HepG2 (cell line): ENCODE data around the gene SLC22A23. TPM values are rescaled to one million over a fixed set of nuclear protein-coding genes. Genes with fewer than 3 reads are reported as not detected.

ENCODE experiments used
- BRCA1 ChIP-seq: sonication (generic); formaldehyde crosslinking; IDR thresholded peaks from 2 replicates; pipeline ENCODE4 v1.4.0; 2020; ENCODE audit warnings: missing genetic modification reagents
- EED ChIP-seq: sonication (generic); formaldehyde crosslinking; IDR thresholded peaks from 2 replicates; pipeline ENCODE4 v1.5.0; 2020; ENCODE audit warnings: mild to moderate bottlenecking, missing genetic modification reagents
- KAT7 ChIP-seq: IDR thresholded peaks from 2 replicates; pipeline ENCODE4 v1.6.1; 2018; ENCODE audit warnings: borderline replicate concordance, missing compliant biosample characterization
- PBX2 ChIP-seq: IDR thresholded peaks from 2 replicates; pipeline ENCODE4 v1.6.1; 2016; ENCODE audit warnings: control low read depth
- PREB ChIP-seq: sonication (generic); formaldehyde crosslinking; IDR thresholded peaks from 2 replicates; pipeline ENCODE4 v1.4.0; 2020; ENCODE audit warnings: missing genetic modification reagents
- RARG ChIP-seq: sonication (generic); formaldehyde crosslinking; IDR thresholded peaks from 2 replicates; pipeline ENCODE4 v1.4.0; 2020; ENCODE audit warnings: low read depth, mild to moderate bottlenecking, missing genetic modification reagents
- RBFOX2 ChIP-seq: fragments of 200-400 bp; formaldehyde crosslinking; IDR thresholded peaks from 2 replicates; pipeline ENCODE4 v1.6.1; 2017; ENCODE audit warnings: low read depth, mild to moderate bottlenecking, low read length
- SETDB1 ChIP-seq: sonication (generic); formaldehyde crosslinking; IDR thresholded peaks from 2 replicates; pipeline ENCODE4 v1.5.1; 2020; ENCODE audit warnings: missing genetic modification reagents, mild to moderate bottlenecking, borderline replicate concordance
- SP5 ChIP-seq: IDR thresholded peaks from 2 replicates; pipeline ENCODE4 v1.6.1; 2016; ENCODE audit warnings: low read depth, borderline replicate concordance
- TMF1 ChIP-seq: sonication (generic); formaldehyde crosslinking; IDR thresholded peaks from 2 replicates; pipeline ENCODE4 v1.8.1; 2022; ENCODE audit warnings: low read depth, missing genetic modification reagents
- ZBTB1 ChIP-seq: sonication (generic); formaldehyde crosslinking; IDR thresholded peaks from 2 replicates; pipeline ENCODE4 v1.4.0; 2020; ENCODE audit warnings: missing genetic modification reagents, borderline replicate concordance
- ZBTB10 ChIP-seq: sonication (generic); formaldehyde crosslinking; IDR thresholded peaks from 2 replicates; pipeline ENCODE4 v1.4.0; 2020; ENCODE audit warnings: missing genetic modification reagents, borderline replicate concordance
- ZBTB46 ChIP-seq: sonication (generic); formaldehyde crosslinking; IDR thresholded peaks from 2 replicates; pipeline ENCODE4 v1.4.0; 2020; ENCODE audit warnings: mild to moderate bottlenecking, missing genetic modification reagents, borderline replicate concordance
- ZNF18 ChIP-seq: sonication (generic); formaldehyde crosslinking; IDR thresholded peaks from 2 replicates; pipeline ENCODE4 v1.8.0; 2022; ENCODE audit warnings: mild to moderate bottlenecking, missing genetic modification reagents; ENCODE audit not compliant: insufficient replicate concordance
- ZNF263 ChIP-seq: sonication (generic); formaldehyde crosslinking; IDR thresholded peaks from 2 replicates; pipeline ENCODE4 v1.4.0; 2020; ENCODE audit warnings: missing genetic modification reagents
- ZNF513 ChIP-seq: sonication (generic); formaldehyde crosslinking; conservative IDR thresholded peaks from 2 replicates; pipeline ENCODE4 v1.5.0; 2020; ENCODE audit warnings: missing genetic modification reagents
- ZNF616 ChIP-seq: sonication (generic); formaldehyde crosslinking; IDR thresholded peaks from 2 replicates; pipeline ENCODE4 v1.5.0; 2020; ENCODE audit warnings: low read depth, mild to moderate bottlenecking, missing genetic modification reagents
- ZNF746 ChIP-seq: sonication (generic); formaldehyde crosslinking; IDR thresholded peaks from 2 replicates; pipeline ENCODE4 v1.8.0; 2022; ENCODE audit warnings: mild to moderate bottlenecking, missing genetic modification reagents
- polyA plus RNA-seq, 8 experiments: library from polyadenylated mRNA; depleted of rRNA in 3 of 8; stranded (reverse) in 7 of 8; unstranded in 1 of 8; fragments of >200 nt; fragmentation: Illumina TruSeq in 4 of 8; extraction: Trizol in 4 of 8; gene quantifications; 2 replicates each; pipeline versions ENCODE4 v1.2.1 to v1.2.3, GENCODE V29; 2011 to 2016; ENCODE audit warnings: low read depth in 4 of 8, missing spikeins in 1 of 8, mixed read lengths in 1 of 8; ENCODE audit not compliant: insufficient read depth in 1 of 8
- total RNA-seq, 5 experiments: library from RNA; depleted of rRNA; stranded (reverse); fragments of >200 nt; fragmentation: Illumina TruSeq; extraction: Trizol; gene quantifications; 2 replicates each; pipeline ENCODE4 v1.2.3, GENCODE V29; 2016; ENCODE audit warnings: low read depth in 1 of 5

Gene SLC22A23
- total and polyA plus RNA-seq, 2 of the 13 experiments (the other 11 are each of a cell fraction or from before 2014, with no cell fraction given), result 11.8 to 17.5 TPM

- TF ChIP-seq TMF1 (CRISPR knock-in tag) (0 out of 2 replicates have a peak, but pooled peaks have one; percentile 32), EED (no peak), ZBTB46 (CRISPR knock-in tag) (peak; percentile 82; the same call in 1 of the 2 replicates), PREB (CRISPR knock-in tag) (no peak), BRCA1 (CRISPR knock-in tag) (no peak), ZNF513 (no peak), ZNF616 (CRISPR knock-in tag) (no peak), RBFOX2 (peak; percentile 81), ZBTB10 (CRISPR knock-in tag) (no peak), KAT7 (CRISPR knock-in tag) (peak; percentile 80), PBX2 (CRISPR knock-in tag) (0 out of 2 replicates have a peak, but pooled peaks have one; percentile 31), ZNF746 (CRISPR knock-in tag) (no peak; the same call in 1 of the 2 replicates), RARG (no peak; the same call in 1 of the 2 replicates), ZNF263 (CRISPR knock-in tag) (peak; percentile 93), ZBTB1 (0 out of 2 replicates have a peak, but pooled peaks have one; percentile 23), ZNF18 (CRISPR knock-in tag) (peak; percentile 77), SETDB1 (CRISPR knock-in tag) (no peak), SP5 (CRISPR knock-in tag) (no peak)
These were observed 1.1 kb downstream of the SLC22A23 start (continued) for GRCh38 chr6:3455569-3456394.
